ENCODE results near the gene SCGB1D2.

The SCGB1D2 gene

DNA sequence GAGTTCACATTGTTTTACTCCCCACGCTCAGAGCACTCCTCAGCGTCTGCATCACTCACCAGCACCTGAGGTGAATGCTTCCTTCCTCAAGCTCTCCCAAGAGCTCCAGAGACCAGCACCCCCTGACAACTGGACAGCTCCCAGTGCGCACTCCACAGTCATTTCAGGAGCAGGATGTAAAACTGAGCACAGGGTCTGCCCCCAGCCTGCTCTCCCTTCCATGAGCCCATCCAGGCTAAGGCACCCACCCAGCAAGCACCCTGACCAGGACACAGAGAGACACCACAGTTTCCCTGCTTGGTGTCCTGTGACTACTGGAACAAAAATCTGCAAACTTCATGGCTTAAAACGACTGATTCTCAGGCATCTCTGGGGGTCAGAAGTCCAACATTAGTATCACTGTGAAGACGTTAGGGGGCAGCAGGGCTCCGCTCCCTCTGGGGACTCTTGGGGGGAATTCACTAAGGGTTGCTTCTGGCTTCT, 3.3 kb downstream of the SCGB1D2 start:
- DNase-seq (ENCODE audit: low read depth, low spot score), result no peak
- ChIA-PET POLR2A (no interaction called here), CTCF (no interaction called here)
- no peak overlapping the region for H3K4me3 ChIP-seq (ENCODE audit: low read depth, low read length)
- TF ChIP-seq, protein P1, sequence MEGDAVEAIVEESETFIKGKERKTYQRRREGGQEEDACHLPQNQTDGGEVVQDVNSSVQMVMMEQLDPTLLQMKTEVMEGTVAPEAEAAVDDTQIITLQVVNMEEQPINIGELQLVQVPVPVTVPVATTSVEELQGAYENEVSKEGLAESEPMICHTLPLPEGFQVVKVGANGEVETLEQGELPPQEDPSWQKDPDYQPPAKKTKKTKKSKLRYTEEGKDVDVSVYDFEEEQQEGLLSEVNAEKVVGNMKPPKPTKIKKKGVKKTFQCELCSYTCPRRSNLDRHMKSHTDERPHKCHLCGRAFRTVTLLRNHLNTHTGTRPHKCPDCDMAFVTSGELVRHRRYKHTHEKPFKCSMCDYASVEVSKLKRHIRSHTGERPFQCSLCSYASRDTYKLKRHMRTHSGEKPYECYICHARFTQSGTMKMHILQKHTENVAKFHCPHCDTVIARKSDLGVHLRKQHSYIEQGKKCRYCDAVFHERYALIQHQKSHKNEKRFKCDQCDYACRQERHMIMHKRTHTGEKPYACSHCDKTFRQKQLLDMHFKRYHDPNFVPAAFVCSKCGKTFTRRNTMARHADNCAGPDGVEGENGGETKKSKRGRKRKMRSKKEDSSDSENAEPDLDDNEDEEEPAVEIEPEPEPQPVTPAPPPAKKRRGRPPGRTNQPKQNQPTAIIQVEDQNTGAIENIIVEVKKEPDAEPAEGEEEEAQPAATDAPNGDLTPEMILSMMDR (IDR thresholded peaks at IDR 0.05; ENCODE audit: insufficient read depth, low read length, missing control alignments), result no peak

DNA sequence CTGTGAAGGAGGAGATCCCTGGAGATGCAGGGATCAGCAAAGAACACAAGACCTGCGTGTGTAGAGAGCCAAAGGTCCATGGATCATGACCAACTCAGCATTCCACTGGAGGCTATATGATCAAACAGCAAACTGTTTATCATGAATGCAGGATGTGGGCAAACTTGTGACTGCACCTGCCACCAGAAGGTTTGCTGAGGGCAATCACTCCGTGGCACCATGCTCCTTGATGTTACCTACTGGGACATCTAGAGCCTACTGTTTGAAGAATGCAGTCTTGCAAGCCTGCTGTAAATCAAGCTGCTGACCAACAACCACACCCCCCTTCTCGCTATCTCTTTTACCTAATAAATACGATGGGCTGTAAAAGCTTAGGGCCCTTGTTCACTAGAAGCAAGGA, 9.7 kb downstream of the SCGB1D2 start:
- H3K4me3 ChIP-seq (ENCODE audit: low read depth, low read length), result no peak overlapping the region
- no peak for DNase-seq (ENCODE audit: low read depth, low spot score)
- CTCF ChIA-PET, result no interaction called here
- POLR2A ChIA-PET, result no interaction called here
- TF ChIP-seq, protein P1 (IDR thresholded peaks at IDR 0.05; ENCODE audit: insufficient read depth, low read length, missing control alignments), result no peak

DNA sequence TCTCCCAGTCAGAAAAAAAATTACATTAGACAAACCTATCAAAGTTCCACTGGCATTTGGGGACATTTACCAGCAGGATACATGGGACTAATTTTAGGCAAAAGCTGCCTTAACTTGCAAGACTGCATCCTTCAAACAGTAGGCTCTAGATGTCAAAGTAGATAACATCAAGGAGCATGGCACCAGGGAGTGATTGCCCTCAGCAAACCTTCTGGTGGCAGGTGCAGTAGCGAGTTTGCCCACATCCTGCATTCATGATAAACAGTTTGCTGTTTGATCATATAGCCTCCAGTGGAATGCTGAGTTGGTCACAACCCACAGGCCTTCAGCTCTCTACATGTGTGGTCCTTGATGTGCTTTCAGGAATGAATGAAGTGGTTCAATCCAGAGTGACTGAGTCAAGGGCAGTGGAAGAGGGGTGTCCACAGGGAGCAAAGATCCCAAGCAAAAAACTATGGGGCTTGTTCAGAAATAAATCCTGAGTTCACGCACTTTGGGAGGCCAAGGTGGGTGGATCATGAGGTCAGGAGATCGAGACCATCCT, 12.0 kb downstream of the SCGB1D2 start:
- no peak for DNase-seq (ENCODE audit: low read depth, low spot score)
- TF ChIP-seq, protein P1 (IDR thresholded peaks at IDR 0.05; ENCODE audit: insufficient read depth, low read length, missing control alignments), result no peak
- no peak overlapping the region for H3K4me3 ChIP-seq (ENCODE audit: low read depth, low read length)
- CTCF ChIA-PET, result no interaction called here
- POLR2A ChIA-PET, result no interaction called here

DNA sequence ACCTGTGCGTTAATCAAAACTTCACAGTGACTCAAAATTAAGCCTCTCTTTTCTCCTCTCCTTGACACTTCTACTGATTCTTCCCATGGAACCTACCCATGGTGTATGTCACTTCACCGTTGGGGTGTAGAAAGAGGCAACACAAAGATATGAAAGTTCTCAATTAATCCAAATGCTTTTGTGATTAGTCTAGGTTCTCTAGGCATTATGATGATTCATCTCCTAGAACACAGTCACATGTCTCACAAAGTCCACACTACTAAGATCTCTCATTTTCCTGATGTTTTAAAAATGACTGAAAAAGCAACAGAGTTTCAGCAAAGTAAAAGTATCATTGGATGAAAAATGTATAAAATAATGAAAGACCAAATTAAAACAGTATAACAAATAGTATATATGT, 14.2 kb downstream of the SCGB1D2 start:
- ChIA-PET POLR2A (no interaction called here), CTCF (no interaction called here)
- H3K4me3 ChIP-seq (ENCODE audit: low read depth, low read length), result no peak overlapping the region
- TF ChIP-seq, protein P1 (IDR thresholded peaks at IDR 0.05; ENCODE audit: insufficient read depth, low read length, missing control alignments), result no peak
- DNase-seq (ENCODE audit: low read depth, low spot score), result no peak

DNA sequence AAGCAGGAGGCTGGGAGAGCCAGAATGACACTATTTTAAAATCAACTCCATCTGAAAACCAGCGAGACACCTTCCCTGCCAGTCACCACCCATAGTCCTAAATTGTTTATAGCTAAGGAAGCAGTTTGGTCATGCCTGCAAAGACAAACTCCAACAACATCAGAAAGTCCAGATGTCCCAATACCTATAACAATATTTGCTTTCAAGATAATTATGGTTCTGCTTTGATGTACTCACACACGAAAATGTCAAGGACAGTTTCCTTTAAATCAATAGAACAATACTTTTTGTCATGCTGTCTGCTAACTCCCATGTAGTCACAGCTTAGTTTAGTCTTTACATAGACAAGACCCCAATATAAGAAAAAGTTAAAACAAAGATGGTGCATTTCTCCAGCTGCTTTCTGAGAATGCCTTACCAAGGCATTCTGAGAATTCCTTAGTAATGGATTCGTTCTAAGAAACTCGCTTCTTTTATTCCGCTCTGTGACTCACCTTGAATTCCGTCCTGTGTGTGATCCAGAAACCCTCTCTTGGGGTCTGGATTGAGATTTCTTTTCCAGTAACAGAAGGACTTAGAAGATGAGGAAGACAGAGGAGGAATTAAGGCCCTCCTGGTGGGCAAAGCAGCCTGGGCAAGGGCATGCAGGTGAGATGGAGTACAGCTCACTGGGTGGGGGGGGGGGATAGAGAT, 18.4 kb downstream of the SCGB1D2 start:
- TF ChIP-seq, protein P1 (IDR thresholded peaks at IDR 0.05; ENCODE audit: insufficient read depth, low read length, missing control alignments), result no peak
- DNase-seq (ENCODE audit: low read depth, low spot score), result no peak
- no peak overlapping the region for H3K4me3 ChIP-seq (ENCODE audit: low read depth, low read length)
- ChIA-PET CTCF (no interaction called here), POLR2A (no interaction called here)

DNA sequence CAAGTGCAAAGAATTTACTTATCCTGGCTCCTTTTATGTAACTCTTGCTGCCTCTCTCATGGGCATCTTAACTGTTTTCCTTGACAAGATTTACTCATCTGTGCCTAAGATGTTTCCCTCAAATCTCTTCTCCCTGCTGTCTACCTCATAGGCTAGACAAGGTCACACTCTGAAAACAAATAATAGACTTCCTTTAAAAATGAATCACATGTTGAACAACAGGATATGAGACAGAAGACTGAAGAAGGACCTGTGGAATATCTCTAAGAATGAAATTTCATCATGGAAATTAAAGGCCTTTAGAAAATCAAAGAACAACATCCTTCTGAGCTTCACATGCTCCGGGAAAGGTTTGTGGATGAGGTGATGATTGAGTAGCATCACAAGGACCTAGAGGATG, 22.0 kb downstream of the SCGB1D2 start:
- ChIA-PET POLR2A (no interaction called here), CTCF (interaction anchor here (1.5 kb wide), 1 partner anchor 46 kb away, joined by 5 read pairs; no protein-coding TSS in a partner anchor)
- TF ChIP-seq, protein P1 (IDR thresholded peaks at IDR 0.05; ENCODE audit: insufficient read depth, low read length, missing control alignments), result no peak
- DNase-seq (ENCODE audit: low read depth, low spot score), result no peak
- H3K4me3 ChIP-seq (ENCODE audit: low read depth, low read length), result no peak overlapping the region
